Effector memory CD8-positive, alpha-beta T cell (primary cell): Measurements from ENCODE around the gene SNX9.
"Not testable (repeated sequence)": the region's sequence is repeated elsewhere in the genome, so short reads cannot be mapped to it uniquely, and the experiment has no call there.

Experiments
- ATAC-seq: fragments of 150-1000 bp; cut with Tn5 transposase; replicated peaks from 2 replicates; pipeline ENCODE4 v1.10.0; 2021; ENCODE audit warnings: mild to moderate bottlenecking, moderate library complexity
- DNase-seq, 3 experiments: peaks; one replicate each; pipeline ENCODE4 v3.0.0; 2021
- H3K27ac Mint-ChIP-seq, 2 donors: one replicate each; pipeline ENCODE4 v1.8.0; 2022; ENCODE audit warnings: mild to moderate bottlenecking in 2 of 2, mixed read lengths in 2 of 2, moderate library complexity in 2 of 2
- H3K27me3 Mint-ChIP-seq, 2 donors: one replicate each; pipeline ENCODE4 v1.8.0; 2022; ENCODE audit warnings: mixed read lengths in 2 of 2
- H3K36me3 Mint-ChIP-seq: one replicate; pipeline ENCODE4 v1.8.0; 2022; ENCODE audit warnings: mild to moderate bottlenecking, moderate library complexity, mixed read lengths; ENCODE audit not compliant: insufficient read depth
- H3K4me1 Mint-ChIP-seq, 2 donors: one replicate each; pipeline ENCODE4 v1.8.0; 2022; ENCODE audit warnings: low read depth in 2 of 2, mixed read lengths in 2 of 2
- H3K4me3 Mint-ChIP-seq, 2 donors: one replicate each; pipeline ENCODE4 v1.8.0; 2022; ENCODE audit warnings: mild to moderate bottlenecking in 2 of 2, mixed read lengths in 2 of 2, moderate library complexity in 2 of 2
- H3K9me3 Mint-ChIP-seq, 2 donors: one replicate each; pipeline ENCODE4 v1.8.0; 2022; ENCODE audit warnings: mixed read lengths in 2 of 2

SNX9 gene

GRCh38 chr6:157898169-157898568 lies 75.1 kb downstream of the SNX9 start:
- ATAC-seq = no peak
- H3K4me1 Mint-ChIP-seq = no peaks in the 10 kb centered on the region
- DNase-seq = no peak
- no peaks in the 10 kb centered on the region for H3K9me3 Mint-ChIP-seq
- peaks cover 46% of the 10 kb centered on the region for H3K36me3 Mint-ChIP-seq
- no peak overlapping the region for H3K4me3 Mint-ChIP-seq
- H3K27ac Mint-ChIP-seq = peak overlapping the region in 1 of 2 donors; percentile 7
- no peaks in the 10 kb centered on the region for H3K27me3 Mint-ChIP-seq

GRCh38 chr6:157898640-157899039 lies 75.6 kb downstream of the SNX9 start:
- DNase-seq = no peak
- H3K9me3 Mint-ChIP-seq = no peaks in the 10 kb centered on the region
- peaks cover 46% of the 10 kb centered on the region for H3K36me3 Mint-ChIP-seq
- H3K27ac Mint-ChIP-seq = peak overlapping the region; percentile 7 to 76
- H3K27me3 Mint-ChIP-seq = no peaks in the 10 kb centered on the region
- ATAC-seq = no peak
- H3K4me1 Mint-ChIP-seq = no peaks in the 10 kb centered on the region
- no peak overlapping the region for H3K4me3 Mint-ChIP-seq

GRCh38 chr6:157900262-157900661 lies 77.2 kb downstream of the SNX9 start:
- H3K36me3 Mint-ChIP-seq = peaks cover 45% of the 10 kb centered on the region
- not testable (repeated sequence) for H3K4me3 Mint-ChIP-seq, ATAC-seq, DNase-seq, H3K27me3 Mint-ChIP-seq, H3K27ac Mint-ChIP-seq, H3K4me1 Mint-ChIP-seq, H3K9me3 Mint-ChIP-seq

GRCh38 chr6:157900751-157901150 lies 77.7 kb downstream of the SNX9 start:
- H3K9me3 Mint-ChIP-seq, H3K27ac Mint-ChIP-seq, H3K27me3 Mint-ChIP-seq, DNase-seq, H3K4me3 Mint-ChIP-seq, ATAC-seq, H3K4me1 Mint-ChIP-seq: not testable (repeated sequence)
- peaks cover 49% of the 10 kb centered on the region for H3K36me3 Mint-ChIP-seq

GRCh38 chr6:157904999-157905398 lies 82.0 kb downstream of the SNX9 start:
- Mint-ChIP-seq H3K27ac (no peak overlapping the region), H3K9me3 (no peaks in the 10 kb centered on the region), H3K4me3 (no peak overlapping the region), H3K27me3 (no peaks in the 10 kb centered on the region), H3K36me3 (peaks cover 45% of the 10 kb centered on the region), H3K4me1 (peaks cover 5 to 8% of the 10 kb centered on the region in 2 donors)
- ATAC-seq = no peak
- DNase-seq = no peak

- no peak for ATAC-seq
- Mint-ChIP-seq H3K4me3 (no peak overlapping the region), H3K27ac (no peak overlapping the region), H3K36me3 (peaks cover 42% of the 10 kb centered on the region), H3K27me3 (no peaks in the 10 kb centered on the region), H3K9me3 (no peaks in the 10 kb centered on the region), H3K4me1 (peaks cover 5 to 8% of the 10 kb centered on the region in 2 donors)
- no peak for DNase-seq
These were observed 82.7 kb downstream of the SNX9 start for GRCh38 chr6:157905590-157906342.

GRCh38 chr6:157906537-157907061 lies 83.6 kb downstream of the SNX9 start:
- Mint-ChIP-seq H3K27me3 (no peaks in the 10 kb centered on the region), H3K4me1 (peaks cover 5 to 8% of the 10 kb centered on the region in 2 donors), H3K9me3 (no peaks in the 10 kb centered on the region), H3K36me3 (peaks cover 39% of the 10 kb centered on the region), H3K4me3 (no peak overlapping the region), H3K27ac (no peak overlapping the region)
- DNase-seq (no peak), ATAC-seq (no peak)

GRCh38 chr6:157907651-157908050 lies 84.6 kb downstream of the SNX9 start:
- Mint-ChIP-seq H3K4me1 (peaks cover 5 to 8% of the 10 kb centered on the region in 2 donors), H3K36me3 (peaks cover 41% of the 10 kb centered on the region), H3K9me3 (no peaks in the 10 kb centered on the region), H3K4me3 (no peak overlapping the region), H3K27ac (peak overlapping the region; percentile 46 to 47), H3K27me3 (no peaks in the 10 kb centered on the region)
- DNase-seq (no peak), ATAC-seq (no peak)

GRCh38 chr6:157908369-157909281 lies 85.6 kb downstream of the SNX9 start:
- peak; percentile 58 for ATAC-seq
- Mint-ChIP-seq H3K9me3 (no peaks in the 10 kb centered on the region), H3K27ac (peak overlapping the region; percentile 22 to 47), H3K4me3 (no peak overlapping the region), H3K4me1 (peaks cover 5 to 8% of the 10 kb centered on the region in 2 donors), H3K27me3 (no peaks in the 10 kb centered on the region), H3K36me3 (peaks cover 37% of the 10 kb centered on the region)
- DNase-seq = no peak

- Mint-ChIP-seq H3K36me3 (peaks cover 39% of the 10 kb centered on the region), H3K27me3 (no peaks in the 10 kb centered on the region), H3K4me3 (no peak overlapping the region), H3K27ac (no peak overlapping the region), H3K4me1 (peaks cover 5 to 8% of the 10 kb centered on the region in 2 donors), H3K9me3 (no peaks in the 10 kb centered on the region)
- DNase-seq (no peak), ATAC-seq (no peak)
These were observed 86.2 kb downstream of the SNX9 start for GRCh38 chr6:157909282-157909664.

GRCh38 chr6:157911278-157911677 lies 88.2 kb downstream of the SNX9 start:
- peaks cover 5 to 8% of the 10 kb centered on the region in 2 donors for H3K4me1 Mint-ChIP-seq
- no peaks in the 10 kb centered on the region for H3K27me3 Mint-ChIP-seq
- DNase-seq (no peak), ATAC-seq (no peak)
- peaks cover 43% of the 10 kb centered on the region for H3K36me3 Mint-ChIP-seq
- H3K27ac Mint-ChIP-seq = no peak overlapping the region
- no peak overlapping the region for H3K4me3 Mint-ChIP-seq
- H3K9me3 Mint-ChIP-seq = no peaks in the 10 kb centered on the region

- DNase-seq (no peak), ATAC-seq (no peak)
- peak overlapping the region in 1 of 2 donors; percentile 10 for H3K27ac Mint-ChIP-seq
These were observed 88.7 kb downstream of the SNX9 start for GRCh38 chr6:157911786-157912185.

GRCh38 chr6:157912326-157912725 lies 89.3 kb downstream of the SNX9 start:
- H3K4me3 Mint-ChIP-seq = no peak overlapping the region
- H3K36me3 Mint-ChIP-seq = peaks cover 39% of the 10 kb centered on the region
- peaks cover 5 to 8% of the 10 kb centered on the region in 2 donors for H3K4me1 Mint-ChIP-seq
- no peaks in the 10 kb centered on the region for H3K27me3 Mint-ChIP-seq
- H3K9me3 Mint-ChIP-seq = no peaks in the 10 kb centered on the region
- peak overlapping the region in 1 of 2 donors; percentile 10 for H3K27ac Mint-ChIP-seq
- ATAC-seq (no peak), DNase-seq (no peak)

More at GRCh38 chr6:157911786-157912185, 88.7 kb downstream of the SNX9 start:
- no peaks in the 10 kb centered on the region for H3K27me3 Mint-ChIP-seq
- no peak overlapping the region for H3K4me3 Mint-ChIP-seq
- no peaks in the 10 kb centered on the region for H3K9me3 Mint-ChIP-seq
- H3K36me3 Mint-ChIP-seq = peaks cover 43% of the 10 kb centered on the region
- H3K4me1 Mint-ChIP-seq = peaks cover 5 to 8% of the 10 kb centered on the region in 2 donors
